Measurements from ENCODE around the gene OTOP3.

OTOP3 gene

DNA sequence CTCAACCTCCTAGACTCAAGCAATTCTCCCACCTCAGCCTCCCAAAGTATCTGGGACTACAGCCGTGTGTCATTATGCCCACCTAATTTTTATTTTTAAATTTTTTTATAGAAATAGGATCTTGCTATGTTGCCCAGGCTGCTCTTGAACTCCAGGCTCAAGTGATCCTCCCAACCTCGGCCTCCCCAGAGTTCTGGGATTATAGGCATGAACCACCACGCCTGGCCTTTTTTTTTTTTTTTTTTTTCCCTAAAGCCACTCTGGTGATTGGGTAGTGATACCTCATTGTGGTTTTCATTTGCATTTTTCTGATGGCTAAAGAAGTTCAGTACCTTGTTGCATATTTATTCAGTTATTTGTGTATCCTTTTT is 50.5 kb downstream of the OTOP3 start:
- DNase-seq (ENCODE audit: low read depth in 2 of 2), result no peak

DNA sequence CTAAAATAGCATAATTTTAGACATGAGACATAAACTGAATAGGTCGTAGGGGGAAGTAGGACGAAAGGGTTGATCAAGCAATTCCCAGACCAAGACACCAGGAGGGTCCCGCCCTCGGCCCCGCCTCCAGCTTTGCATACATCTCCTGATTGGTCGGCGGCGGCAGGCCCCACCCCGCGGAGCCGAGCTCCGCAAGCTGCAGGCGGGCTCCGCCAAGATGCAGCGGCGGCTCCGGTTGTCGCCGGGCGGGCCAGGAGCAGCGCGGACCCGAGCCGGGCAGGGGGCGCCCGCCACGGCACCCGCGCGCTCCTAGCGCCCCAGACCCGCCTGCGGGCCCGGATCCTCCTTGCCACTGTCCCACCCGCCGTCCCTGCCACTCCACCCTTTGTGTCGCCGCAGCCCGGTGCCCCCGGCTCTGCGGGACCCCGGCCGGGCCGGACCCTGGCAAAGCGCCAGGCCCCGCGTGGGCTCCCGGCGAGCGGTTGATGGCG is 51.8 kb downstream of the OTOP3 start, which contains the start of gene CDR2L:
Gene CDR2L (plus strand): TSS at position 215 of the 491 bp plus-strand sequence. CDS start 412 bp downstream, outside the sequence.
- peak; percentile 79 to 90 for DNase-seq (ENCODE audit: low read depth in 2 of 2)

GRCh38 chr17:74987909-74988711 is 52.4 kb downstream of the OTOP3 start:
- no peak for DNase-seq (ENCODE audit: low read depth in 2 of 2)

GRCh38 chr17:74990581-74991105 is 54.9 kb downstream of the OTOP3 start:
- no peak for DNase-seq (ENCODE audit: low read depth in 2 of 2)

DNA sequence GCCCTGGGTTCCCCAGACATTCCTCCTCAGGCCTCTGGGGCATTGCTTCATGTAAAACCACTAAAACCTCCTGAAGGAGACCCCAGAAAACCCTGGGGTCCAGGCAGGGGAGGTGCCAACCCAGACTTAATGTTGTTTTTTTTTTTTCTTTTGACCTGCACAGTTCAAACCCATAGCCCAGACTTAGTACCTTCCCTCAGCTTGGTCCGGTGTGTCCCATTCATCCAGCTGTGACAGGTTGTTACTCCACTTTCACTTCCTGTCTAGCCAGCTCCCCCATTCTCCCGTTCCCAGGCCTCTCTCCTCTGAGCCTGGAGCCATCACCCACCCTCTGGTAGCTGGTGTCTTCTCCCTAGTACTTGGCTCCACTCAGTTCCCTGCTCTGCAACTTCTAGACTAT is 56.5 kb downstream of the OTOP3 start:
- DNase-seq (ENCODE audit: low read depth in 2 of 2), result no peak

DNA sequence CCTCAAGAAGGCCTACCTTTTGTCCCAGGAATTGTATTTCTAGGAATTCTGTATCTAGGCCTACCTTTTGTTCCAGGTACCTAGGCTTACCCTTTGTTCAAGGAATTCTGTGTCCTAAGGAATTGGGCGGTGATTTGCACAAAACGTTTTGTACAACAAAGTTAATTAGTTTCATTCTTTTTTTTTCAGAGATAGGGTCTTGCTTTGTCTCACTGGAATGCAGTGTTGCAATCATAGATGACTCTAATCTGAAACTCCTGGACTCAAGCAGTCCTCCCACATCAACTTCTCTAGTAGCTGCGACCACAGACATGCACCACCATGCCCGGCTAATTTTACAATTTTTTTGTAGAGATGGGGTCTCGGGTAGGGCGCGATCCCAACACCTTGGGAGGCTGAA is 58.7 kb downstream of the OTOP3 start:
- DNase-seq (ENCODE audit: low read depth in 2 of 2), result no peak

- DNase-seq (ENCODE audit: low read depth in 2 of 2), result no peak
Observed at GRCh38 chr17:74995847-74996246, 60.1 kb downstream of the OTOP3 start.

- no peak for DNase-seq (ENCODE audit: low read depth in 2 of 2)
Observed at GRCh38 chr17:74998783-74999182, 63.1 kb downstream of the OTOP3 start.

DNA sequence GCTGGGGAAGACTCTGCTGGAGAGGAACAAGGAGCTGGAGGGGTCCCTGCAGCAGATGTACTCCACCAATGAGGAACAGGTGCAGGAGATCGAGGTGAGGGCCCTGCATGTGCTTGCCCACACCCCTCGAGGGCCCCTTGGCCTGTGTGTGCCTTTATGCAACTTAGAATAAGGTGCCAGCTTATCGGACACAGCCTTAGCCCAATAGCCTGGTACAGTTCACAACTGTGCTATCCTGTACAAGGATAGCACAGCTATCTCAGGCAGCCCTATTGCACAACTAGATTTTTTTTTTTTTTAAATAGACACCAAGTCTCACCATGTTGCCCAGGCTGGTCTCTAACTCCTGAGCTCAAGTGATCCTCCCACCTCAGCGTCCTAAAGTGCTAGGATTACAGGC is 63.8 kb downstream of the OTOP3 start:
- no peak for DNase-seq (ENCODE audit: low read depth in 2 of 2)

Data from stimulated activated CD4-positive, alpha-beta T cell treated with anti-CD3 and anti-CD28 coated beads, Interleukin-1b, Interleukin-23, amount 100 ng/mL, for 1 hour (primary cell).